MM.1S (cell line): ENCODE measurements around the gene ARMS2.

Experiments
- DNase-seq: peaks from one replicate; pipeline ENCODE4 v3.0.0-alpha.2; 2015
- H2AFZ ChIP-seq: fragments of 300-600 bp; sonication (generic); 2 replicates; pipeline ENCODE4 v1.6.0; 2016; ENCODE audit warnings: antibody characterized with exemption, low read length
- H3F3A ChIP-seq: fragments of 300-600 bp; sonication (generic); 2 replicates; pipeline ENCODE4 v1.6.1; 2016; ENCODE audit warnings: mild to moderate bottlenecking, antibody characterized with exemption, low read length, moderate library complexity, mixed read lengths; ENCODE audit not compliant: insufficient read depth
- H3K27ac ChIP-seq: fragments of 300-600 bp; sonication (generic); 2 replicates; pipeline ENCODE4 v1.5.1; 2016; ENCODE audit warnings: mild to moderate bottlenecking, low read length
- H3K27me3 ChIP-seq: fragments of 300-600 bp; sonication (generic); replicated peaks from 2 replicates; pipeline ENCODE4 v1.6.0; 2016; ENCODE audit warnings: low read length; ENCODE audit not compliant: insufficient read depth
- H3K36me3 ChIP-seq: fragments of 300-600 bp; sonication (generic); replicated peaks from 2 replicates; pipeline ENCODE4 v1.6.1; 2016; ENCODE audit warnings: mild to moderate bottlenecking, low read length, mixed read lengths; ENCODE audit not compliant: insufficient read depth
- H3K4me1 ChIP-seq: fragments of 300-600 bp; sonication (generic); 2 replicates; pipeline ENCODE4 v1.6.1; 2016; ENCODE audit warnings: low read length, mixed read lengths
- H3K4me2 ChIP-seq: fragments of 300-600 bp; sonication (generic); 2 replicates; pipeline ENCODE4 v1.6.0; 2016; ENCODE audit warnings: low read depth, low read length
- H3K4me3 ChIP-seq: fragments of 300-600 bp; sonication (generic); 2 replicates; pipeline ENCODE4 v1.5.1; 2016; ENCODE audit warnings: low read length, mixed read lengths
- H3K79me2 ChIP-seq: fragments of 300-600 bp; sonication (generic); 2 replicates; pipeline ENCODE4 v1.6.1; 2016; ENCODE audit warnings: mixed run types, low read length, mixed read lengths
- H3K9ac ChIP-seq: fragments of 300-600 bp; sonication (generic); 2 replicates; pipeline ENCODE4 v1.6.1; 2016; ENCODE audit warnings: low read length, mixed read lengths
- H3K9me2 ChIP-seq: fragments of 300-600 bp; sonication (generic); replicated peaks from 2 replicates; pipeline ENCODE4 v1.6.1; 2016; ENCODE audit warnings: mild to moderate bottlenecking, low read length, mixed read lengths; ENCODE audit not compliant: insufficient read depth
- H3K9me3 ChIP-seq: fragments of 300-600 bp; sonication (generic); replicated peaks from 2 replicates; pipeline ENCODE4 v1.6.1; 2016; ENCODE audit warnings: mild to moderate bottlenecking, low read length, mixed read lengths; ENCODE audit not compliant: insufficient read depth
- H4K20me1 ChIP-seq: fragments of 300-600 bp; sonication (generic); 2 replicates; pipeline ENCODE4 v1.6.1; 2016; ENCODE audit warnings: mild to moderate bottlenecking, low read length, moderate library complexity, mixed read lengths; ENCODE audit not compliant: insufficient read depth
- EZH2 ChIP-seq: fragments of 300-600 bp; sonication (generic); optimal IDR thresholded peaks from 2 replicates; pipeline ENCODE3; 2017; ENCODE audit warnings: low read depth, mild to moderate bottlenecking, antibody characterized with exemption, low read length, mixed read lengths
- EZH2phosphoT487 ChIP-seq: fragments of 300-600 bp; sonication (generic); IDR thresholded peaks from 2 replicates; pipeline ENCODE4 v1.6.1; 2018; ENCODE audit warnings: antibody characterized with exemption, low read length
- TF ChIP-seq, protein P1 (sequence below): fragments of 300-600 bp; sonication (generic); IDR thresholded peaks from 2 replicates; pipeline ENCODE4 v1.5.1; 2016; ENCODE audit warnings: antibody characterized with exemption, low read length, mixed read lengths

The ARMS2 gene

DNA sequence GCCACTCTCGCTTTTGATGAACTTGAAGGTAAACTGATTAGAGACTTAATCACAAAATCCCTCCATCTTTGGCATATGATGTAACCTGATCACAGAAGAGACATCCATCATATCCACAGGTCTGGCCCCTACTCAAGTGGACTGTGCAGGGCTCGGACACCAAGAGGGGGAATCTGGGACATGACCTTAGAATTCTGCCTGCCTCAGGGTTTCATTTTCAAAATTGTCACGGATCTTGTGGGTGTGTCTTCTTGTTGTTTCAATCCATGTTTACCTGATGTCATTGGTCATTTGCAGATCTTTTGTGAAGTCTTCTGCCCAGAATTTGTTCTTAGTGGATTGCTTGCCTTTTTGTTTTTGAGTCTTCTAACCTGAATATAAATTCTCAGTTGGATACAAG, 5.9 kb upstream of the ARMS2 start:
- DNase-seq, result no peak
- H3K4me2 ChIP-seq, result no peak overlapping the region
- H3K27me3 ChIP-seq, result no peaks in the 10 kb centered on the region
- H3K9ac ChIP-seq, result no peak overlapping the region
- H3K9me3 ChIP-seq, result no peaks in the 10 kb centered on the region
- no peak overlapping the region for H3K4me3 ChIP-seq
- no peaks in the 10 kb centered on the region for H3F3A ChIP-seq
- H3K36me3 ChIP-seq, result no peaks in the 10 kb centered on the region
- no peaks in the 10 kb centered on the region for H4K20me1 ChIP-seq
- H3K9me2 ChIP-seq, result no peaks in the 10 kb centered on the region
- H2AFZ ChIP-seq, result 0 out of 2 replicates have a peak overlapping the region, but pooled peaks have one; percentile 27
- no peak for TF ChIP-seq EZH2phosphoT487
- TF ChIP-seq, protein P1, sequence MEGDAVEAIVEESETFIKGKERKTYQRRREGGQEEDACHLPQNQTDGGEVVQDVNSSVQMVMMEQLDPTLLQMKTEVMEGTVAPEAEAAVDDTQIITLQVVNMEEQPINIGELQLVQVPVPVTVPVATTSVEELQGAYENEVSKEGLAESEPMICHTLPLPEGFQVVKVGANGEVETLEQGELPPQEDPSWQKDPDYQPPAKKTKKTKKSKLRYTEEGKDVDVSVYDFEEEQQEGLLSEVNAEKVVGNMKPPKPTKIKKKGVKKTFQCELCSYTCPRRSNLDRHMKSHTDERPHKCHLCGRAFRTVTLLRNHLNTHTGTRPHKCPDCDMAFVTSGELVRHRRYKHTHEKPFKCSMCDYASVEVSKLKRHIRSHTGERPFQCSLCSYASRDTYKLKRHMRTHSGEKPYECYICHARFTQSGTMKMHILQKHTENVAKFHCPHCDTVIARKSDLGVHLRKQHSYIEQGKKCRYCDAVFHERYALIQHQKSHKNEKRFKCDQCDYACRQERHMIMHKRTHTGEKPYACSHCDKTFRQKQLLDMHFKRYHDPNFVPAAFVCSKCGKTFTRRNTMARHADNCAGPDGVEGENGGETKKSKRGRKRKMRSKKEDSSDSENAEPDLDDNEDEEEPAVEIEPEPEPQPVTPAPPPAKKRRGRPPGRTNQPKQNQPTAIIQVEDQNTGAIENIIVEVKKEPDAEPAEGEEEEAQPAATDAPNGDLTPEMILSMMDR, result no peak
- TF ChIP-seq EZH2, result no peak
- no peaks in the 10 kb centered on the region for H3K4me1 ChIP-seq
- no peak overlapping the region for H3K27ac ChIP-seq
- no peaks in the 10 kb centered on the region for H3K79me2 ChIP-seq

DNA sequence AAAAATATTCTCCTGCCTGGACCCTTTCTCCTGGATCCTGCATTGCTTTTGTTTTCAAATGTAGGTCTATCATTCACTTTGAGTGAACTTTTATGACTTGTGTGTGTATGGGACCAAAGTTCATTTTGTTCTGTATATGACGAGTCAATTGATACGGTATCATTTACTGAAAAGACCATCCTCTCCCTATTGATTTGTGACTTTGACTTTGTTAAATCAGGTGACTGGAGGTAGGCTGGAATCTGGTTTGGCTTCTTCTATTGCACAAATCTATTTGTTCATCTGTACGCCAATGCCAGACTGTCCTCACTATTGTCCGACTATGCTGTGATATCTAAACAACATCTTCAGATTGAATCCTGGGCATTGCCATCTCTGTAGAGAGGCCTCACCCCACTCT, 5.3 kb upstream of the ARMS2 start:
- Histone ChIP-seq H4K20me1 (no peaks in the 10 kb centered on the region), H3K79me2 (no peaks in the 10 kb centered on the region), H3F3A (no peaks in the 10 kb centered on the region), H3K4me3 (no peak overlapping the region), H3K9me2 (no peaks in the 10 kb centered on the region), H3K4me1 (no peaks in the 10 kb centered on the region), H3K4me2 (no peak overlapping the region), H3K27ac (no peak overlapping the region), H3K9me3 (no peaks in the 10 kb centered on the region), H3K27me3 (no peaks in the 10 kb centered on the region), H2AFZ (no peak overlapping the region), H3K9ac (no peak overlapping the region), H3K36me3 (no peaks in the 10 kb centered on the region)
- TF ChIP-seq, protein P1, result no peak
- TF ChIP-seq EZH2, result no peak
- no peak for TF ChIP-seq EZH2phosphoT487
- no peak for DNase-seq

GRCh38 chr10:122450353-122450990, 4.0 kb upstream of the ARMS2 start:
- no peaks in the 10 kb centered on the region for H3F3A ChIP-seq
- no peaks in the 10 kb centered on the region for H3K9me3 ChIP-seq
- no peaks in the 10 kb centered on the region for H4K20me1 ChIP-seq
- H3K9ac ChIP-seq, result no peak overlapping the region
- H3K27ac ChIP-seq, result no peak overlapping the region
- no peak for DNase-seq
- TF ChIP-seq EZH2, result no peak
- TF ChIP-seq EZH2phosphoT487, result no peak
- TF ChIP-seq, protein P1, result no peak
- H3K4me2 ChIP-seq, result no peak overlapping the region
- no peak overlapping the region for H2AFZ ChIP-seq
- no peaks in the 10 kb centered on the region for H3K4me1 ChIP-seq
- no peaks in the 10 kb centered on the region for H3K79me2 ChIP-seq
- H3K27me3 ChIP-seq, result no peaks in the 10 kb centered on the region
- H3K36me3 ChIP-seq, result no peaks in the 10 kb centered on the region
- no peak overlapping the region for H3K4me3 ChIP-seq
- no peaks in the 10 kb centered on the region for H3K9me2 ChIP-seq
